Measurements from ENCODE around the gene PDGFRB. TPM values are rescaled to one million over a fixed set of nuclear protein-coding genes. Genes with fewer than 3 reads are reported as not detected.

The PDGFRB gene
- total and polyA plus RNA-seq, 9 donors, result 102 to 302 (median 207) TPM

DNA sequence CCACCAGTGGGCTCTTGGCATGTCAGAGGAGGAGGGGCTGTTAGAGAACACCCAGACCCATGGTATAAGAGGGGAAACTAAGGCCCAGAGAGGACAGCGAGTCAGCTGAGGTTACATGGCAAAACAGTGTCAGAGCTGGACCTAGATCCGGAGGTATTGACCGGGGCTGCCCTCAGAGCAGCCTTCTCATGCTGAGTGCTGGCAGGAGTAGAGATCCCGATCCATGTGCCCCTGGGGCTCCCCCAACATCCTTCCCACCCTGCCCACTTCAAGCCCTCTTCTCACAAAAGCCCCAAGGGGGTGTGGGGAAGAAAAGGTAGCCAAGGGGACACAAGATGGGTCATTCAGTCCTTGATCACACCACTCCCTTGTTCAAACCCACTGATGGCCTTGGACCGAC, 89.2 kb downstream of the PDGFRB start:
- peak in 1 of 5 donors; percentile 4 for DNase-seq
- Histone ChIP-seq H3K4me1 (ENCODE audit: insufficient read depth) (no peaks in the 10 kb centered on the region), H3K27me3 (no peaks in the 10 kb centered on the region), H3K4me3 (no peak overlapping the region), H3K9me3 (no peaks in the 10 kb centered on the region), H3K27ac (no peak overlapping the region), H3K36me3 (no peaks in the 10 kb centered on the region)
- 89 to 93% (median 93%) methylated on average over 5 of the region's 5 CpGs for WGBS, 3 donors
- TF ChIP-seq, protein P1, sequence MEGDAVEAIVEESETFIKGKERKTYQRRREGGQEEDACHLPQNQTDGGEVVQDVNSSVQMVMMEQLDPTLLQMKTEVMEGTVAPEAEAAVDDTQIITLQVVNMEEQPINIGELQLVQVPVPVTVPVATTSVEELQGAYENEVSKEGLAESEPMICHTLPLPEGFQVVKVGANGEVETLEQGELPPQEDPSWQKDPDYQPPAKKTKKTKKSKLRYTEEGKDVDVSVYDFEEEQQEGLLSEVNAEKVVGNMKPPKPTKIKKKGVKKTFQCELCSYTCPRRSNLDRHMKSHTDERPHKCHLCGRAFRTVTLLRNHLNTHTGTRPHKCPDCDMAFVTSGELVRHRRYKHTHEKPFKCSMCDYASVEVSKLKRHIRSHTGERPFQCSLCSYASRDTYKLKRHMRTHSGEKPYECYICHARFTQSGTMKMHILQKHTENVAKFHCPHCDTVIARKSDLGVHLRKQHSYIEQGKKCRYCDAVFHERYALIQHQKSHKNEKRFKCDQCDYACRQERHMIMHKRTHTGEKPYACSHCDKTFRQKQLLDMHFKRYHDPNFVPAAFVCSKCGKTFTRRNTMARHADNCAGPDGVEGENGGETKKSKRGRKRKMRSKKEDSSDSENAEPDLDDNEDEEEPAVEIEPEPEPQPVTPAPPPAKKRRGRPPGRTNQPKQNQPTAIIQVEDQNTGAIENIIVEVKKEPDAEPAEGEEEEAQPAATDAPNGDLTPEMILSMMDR (IDR thresholded peaks at IDR 0.05), result no peak
- no peak for TF ChIP-seq POLR2A (IDR thresholded peaks at IDR 0.05)
- no peak for TF ChIP-seq EP300 (IDR thresholded peaks at IDR 0.05)
- intact Hi-C loops (cut with DNase I), result no loop called here

- no peaks in the 10 kb centered on the region for H3K4me1 ChIP-seq (ENCODE audit: insufficient read depth)
- DNase-seq, result peak in 1 of 5 donors; percentile 24
- intact Hi-C loops (cut with DNase I), result no loop called here
- no peaks in the 10 kb centered on the region for H3K9me3 ChIP-seq
- TF ChIP-seq, protein P1 (IDR thresholded peaks at IDR 0.05), result no peak
- TF ChIP-seq POLR2A (IDR thresholded peaks at IDR 0.05), result no peak
- TF ChIP-seq EP300 (IDR thresholded peaks at IDR 0.05), result no peak
- no peak overlapping the region for H3K4me3 ChIP-seq
- 67 to 80% (median 73%) methylated on average over 10 of the region's 10 CpGs for WGBS, 3 donors
- no peak overlapping the region for H3K27ac ChIP-seq
- H3K36me3 ChIP-seq, result no peaks in the 10 kb centered on the region
- H3K27me3 ChIP-seq, result no peaks in the 10 kb centered on the region
These were observed 89.8 kb downstream of the PDGFRB start for GRCh38 chr5:150065886-150066285.

GRCh38 chr5:150065346-150065745, 90.3 kb downstream of the PDGFRB start:
- no peak for TF ChIP-seq EP300 (IDR thresholded peaks at IDR 0.05)
- TF ChIP-seq, protein P1 (IDR thresholded peaks at IDR 0.05), result no peak
- TF ChIP-seq POLR2A (IDR thresholded peaks at IDR 0.05), result no peak
- Histone ChIP-seq H3K27me3 (no peaks in the 10 kb centered on the region), H3K9me3 (no peaks in the 10 kb centered on the region), H3K4me3 (no peak overlapping the region), H3K36me3 (no peaks in the 10 kb centered on the region), H3K4me1 (ENCODE audit: insufficient read depth) (no peaks in the 10 kb centered on the region), H3K27ac (no peak overlapping the region)
- peak in 1 of 5 donors; percentile 23 for DNase-seq
- intact Hi-C loops (cut with DNase I), result no loop called here
- 59 to 73% (median 71%) methylated on average over 6 of the region's 6 CpGs for WGBS, 3 donors

DNA sequence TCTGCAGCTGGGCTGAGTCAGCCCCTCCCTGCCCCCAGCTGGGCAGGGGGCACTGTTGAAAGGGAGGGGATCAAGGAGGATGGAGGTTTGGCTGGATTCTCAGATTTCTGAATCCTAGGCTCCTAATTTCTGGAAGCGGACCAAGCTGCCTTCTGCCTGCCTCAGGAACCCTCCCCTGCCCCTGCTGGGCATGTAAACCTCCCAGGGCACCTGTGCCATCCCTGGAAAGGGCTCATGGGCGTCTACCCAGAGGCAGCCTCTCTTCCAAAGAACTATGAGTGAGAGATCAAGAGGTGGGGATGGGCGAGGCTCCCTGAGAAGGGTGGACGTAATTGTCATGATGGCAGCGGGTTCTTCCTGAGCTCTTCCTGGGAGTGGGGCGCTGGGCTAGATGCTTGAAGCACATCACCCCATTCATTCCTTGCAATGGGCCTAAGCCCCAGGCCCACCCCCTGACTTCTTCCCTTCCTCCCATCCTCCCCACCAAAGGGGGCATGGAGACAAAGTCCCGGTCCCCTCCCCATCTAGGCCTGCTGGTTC, 90.9 kb downstream of the PDGFRB start:
- Histone ChIP-seq H3K4me3 (no peak overlapping the region), H3K9me3 (no peaks in the 10 kb centered on the region), H3K27ac (no peak overlapping the region), H3K36me3 (no peaks in the 10 kb centered on the region), H3K27me3 (no peaks in the 10 kb centered on the region), H3K4me1 (ENCODE audit: insufficient read depth) (no peaks in the 10 kb centered on the region)
- DNase-seq, result peak in 1 of 5 donors; percentile 17
- intact Hi-C loops (cut with DNase I), result no loop called here
- 84 to 92% (median 91%) methylated on average over 7 of the region's 7 CpGs for WGBS, 3 donors
- no peak for TF ChIP-seq POLR2A (IDR thresholded peaks at IDR 0.05)
- no peak for TF ChIP-seq EP300 (IDR thresholded peaks at IDR 0.05)
- TF ChIP-seq, protein P1 (IDR thresholded peaks at IDR 0.05), result no peak

Small RNAs within 50 kb of the gene (small RNA-seq; reads per million reads assigned to genes)
- gene RF00019, result not detected

Other genes starting within 250 kb of the PDGFRB start
- under 1 TPM; 0.05 to 0.46 (median 0.13) TPM for gene PDE6A, start 211.1 kb downstream of the PDGFRB start, total RNA-seq
- under 1 TPM; 0.25 to 0.68 TPM for gene PDE6A, start 211.1 kb downstream of the PDGFRB start, polyA plus RNA-seq
- gene SLC26A2, start 195.1 kb downstream of the PDGFRB start, total RNA-seq, result 10 to 100 TPM; 11.0 to 19.0 (median 16.9) TPM
- gene SLC26A2, start 195.1 kb downstream of the PDGFRB start, polyA plus RNA-seq, result 10 to 100 TPM in 1 of 2 donors, 1 to 10 TPM in 1; 4.4 to 13.3 TPM
- 1 to 10 TPM; 2.0 to 6.1 (median 5.5) TPM for gene TIGD6, start 155.2 kb downstream of the PDGFRB start, total RNA-seq
- gene TIGD6, start 155.2 kb downstream of the PDGFRB start, polyA plus RNA-seq, result 1 to 10 TPM; 4.2 to 7.6 TPM
- 10 to 100 TPM; 24.3 to 32.1 (median 28.1) TPM for gene HMGXB3, start 155.1 kb downstream of the PDGFRB start, total RNA-seq
- gene HMGXB3, start 155.1 kb downstream of the PDGFRB start, polyA plus RNA-seq, result 10 to 100 TPM; 14.1 to 30.4 TPM
- 10 to 100 TPM in 5 of 7 donors, 1 to 10 TPM in 2; 7.6 to 25.3 (median 16.4) TPM for gene CSF1R, start 69.3 kb downstream of the PDGFRB start, total RNA-seq
- gene CSF1R, start 69.3 kb downstream of the PDGFRB start, polyA plus RNA-seq, result 10 to 100 TPM in 1 of 2 donors, 1 to 10 TPM in 1; 8.1 to 41.9 TPM
- 1 to 10 TPM in 1 of 7 donors, under 1 TPM in 6; 0.23 to 1.4 (median 0.66) TPM for gene CDX1, start 10.9 kb upstream of the PDGFRB start, total RNA-seq
- under 1 TPM; 0.18 to 0.44 TPM for gene CDX1, start 10.9 kb upstream of the PDGFRB start, polyA plus RNA-seq
- gene SLC6A7, start 34.2 kb upstream of the PDGFRB start, total RNA-seq, result not detected
- gene SLC6A7, start 34.2 kb upstream of the PDGFRB start, polyA plus RNA-seq, result under 1 TPM in 1 of 2 donors, not detected in 1; 0.02 TPM
- gene CAMK2A, start 133.9 kb upstream of the PDGFRB start, total RNA-seq, result 1 to 10 TPM in 3 of 7 donors, under 1 TPM in 4; 0.12 to 1.3 (median 0.62) TPM
- gene CAMK2A, start 133.9 kb upstream of the PDGFRB start, polyA plus RNA-seq, result 1 to 10 TPM in 1 of 2 donors, under 1 TPM in 1; 0.15 to 1.2 TPM
- gene ARSI, start 147.1 kb upstream of the PDGFRB start, total RNA-seq, result 1 to 10 TPM in 4 of 7 donors, under 1 TPM in 3; 0.15 to 1.4 (median 1.1) TPM
- gene ARSI, start 147.1 kb upstream of the PDGFRB start, polyA plus RNA-seq, result under 1 TPM; 0.35 to 0.63 TPM
- 10 to 100 TPM; 16.9 to 38.3 (median 31.2) TPM for gene TCOF1, start 201.9 kb upstream of the PDGFRB start, total RNA-seq
- gene TCOF1, start 201.9 kb upstream of the PDGFRB start, polyA plus RNA-seq, result 10 to 100 TPM; 16.7 to 25.4 TPM

All from ovary (tissue), 9 donors.